SK-N-SH (cell line): ENCODE results near the gene KLF2.

Experiments used
- EP300 ChIP-seq, 2 experiments: IDR thresholded peaks; 2 replicates each; pipeline versions ENCODE4 v1.4.0 to v1.6.1; 2012; ENCODE audit warnings: borderline replicate concordance in 1 of 2, low read depth in 1 of 2, low read length in 1 of 2
- EZH2phosphoT487 ChIP-seq: fragments of 200-600 bp; sonication (generic); IDR thresholded peaks from 2 replicates; pipeline ENCODE4 v1.6.1; 2017; ENCODE audit warnings: low read depth, mixed run types, mild to moderate bottlenecking, antibody characterized with exemption, moderate library complexity, borderline replicate concordance
- GATA2 ChIP-seq: sonication (generic); formaldehyde crosslinking; IDR thresholded peaks from 2 replicates; pipeline ENCODE4 v1.5.0; 2020; ENCODE audit warnings: mild to moderate bottlenecking, missing genetic modification reagents
- POLR2AphosphoS5 ChIP-seq: IDR thresholded peaks from 2 replicates; pipeline ENCODE4 v1.6.1; 2012; ENCODE audit warnings: low read depth, low read length
- TAF1 ChIP-seq: IDR thresholded peaks from 2 replicates; pipeline ENCODE4 v1.6.1; 2012; ENCODE audit warnings: low read depth, mild to moderate bottlenecking, low read length, moderate library complexity, borderline replicate concordance
- TEAD4 ChIP-seq: IDR thresholded peaks from 2 replicates; pipeline ENCODE4 v1.4.0; 2012; ENCODE audit warnings: mild to moderate bottlenecking, borderline replicate concordance; ENCODE audit not compliant: insufficient read depth
- TF ChIP-seq, protein P1 (sequence below): IDR thresholded peaks from 2 replicates; pipeline ENCODE4 v1.4.0; 2012; ENCODE audit warnings: low read depth
- TF ChIP-seq, protein P2 (sequence below): fragments of 200-600 bp; sonication (generic); IDR thresholded peaks from 2 replicates; pipeline ENCODE4 v1.6.1; 2017; ENCODE audit warnings: antibody characterized with exemption, mild to moderate bottlenecking, moderate library complexity

DNA sequence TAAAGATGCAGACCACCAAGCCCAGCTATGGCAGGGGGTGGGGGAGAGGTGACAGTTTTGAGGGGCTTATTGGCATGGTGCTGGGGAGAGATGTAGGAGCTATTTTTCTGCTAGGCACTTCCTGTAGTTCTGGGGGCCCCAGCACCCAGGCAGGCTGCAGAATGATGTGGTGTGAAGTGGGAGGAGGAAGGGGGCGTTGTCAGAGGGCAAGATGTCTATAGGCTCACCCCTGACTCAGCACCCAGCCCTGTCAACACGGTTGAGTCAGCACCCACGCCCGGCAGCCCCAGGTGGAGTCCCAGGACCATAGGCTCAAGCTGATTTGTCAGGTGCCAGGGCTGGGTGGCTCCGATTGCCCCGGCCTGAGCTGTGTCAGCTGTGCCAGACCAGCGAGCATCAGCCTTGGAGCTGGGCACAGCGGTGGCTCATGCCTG is 5.8 kb downstream of the KLF2 start:
- no peak for TF ChIP-seq EZH2phosphoT487
- no peak for TF ChIP-seq POLR2AphosphoS5
- TF ChIP-seq TAF1 = no peak
- TF ChIP-seq, protein P1, sequence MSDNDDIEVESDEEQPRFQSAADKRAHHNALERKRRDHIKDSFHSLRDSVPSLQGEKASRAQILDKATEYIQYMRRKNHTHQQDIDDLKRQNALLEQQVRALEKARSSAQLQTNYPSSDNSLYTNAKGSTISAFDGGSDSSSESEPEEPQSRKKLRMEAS = peak; percentile 64; the same call in 1 of the 2 replicates
- TF ChIP-seq EP300 (IDR thresholded peaks at IDR 0.05; ENCODE audit: borderline replicate concordance in 1 of 2, low read depth in 1 of 2, low read length in 1 of 2) = no peak; a peak in 1 of 4 replicates
- no peak for TF ChIP-seq TEAD4
- TF ChIP-seq, protein P2, sequence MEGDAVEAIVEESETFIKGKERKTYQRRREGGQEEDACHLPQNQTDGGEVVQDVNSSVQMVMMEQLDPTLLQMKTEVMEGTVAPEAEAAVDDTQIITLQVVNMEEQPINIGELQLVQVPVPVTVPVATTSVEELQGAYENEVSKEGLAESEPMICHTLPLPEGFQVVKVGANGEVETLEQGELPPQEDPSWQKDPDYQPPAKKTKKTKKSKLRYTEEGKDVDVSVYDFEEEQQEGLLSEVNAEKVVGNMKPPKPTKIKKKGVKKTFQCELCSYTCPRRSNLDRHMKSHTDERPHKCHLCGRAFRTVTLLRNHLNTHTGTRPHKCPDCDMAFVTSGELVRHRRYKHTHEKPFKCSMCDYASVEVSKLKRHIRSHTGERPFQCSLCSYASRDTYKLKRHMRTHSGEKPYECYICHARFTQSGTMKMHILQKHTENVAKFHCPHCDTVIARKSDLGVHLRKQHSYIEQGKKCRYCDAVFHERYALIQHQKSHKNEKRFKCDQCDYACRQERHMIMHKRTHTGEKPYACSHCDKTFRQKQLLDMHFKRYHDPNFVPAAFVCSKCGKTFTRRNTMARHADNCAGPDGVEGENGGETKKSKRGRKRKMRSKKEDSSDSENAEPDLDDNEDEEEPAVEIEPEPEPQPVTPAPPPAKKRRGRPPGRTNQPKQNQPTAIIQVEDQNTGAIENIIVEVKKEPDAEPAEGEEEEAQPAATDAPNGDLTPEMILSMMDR = no peak
- no peak for TF ChIP-seq GATA2 (CRISPR knock-in tag)
